Measurements from ENCODE around the gene METTL6.

- TF ChIP-seq CTCF (IDR thresholded peaks at IDR 0.05) (no peak), POLR2A (IDR thresholded peaks at IDR 0.05) (no peak)
Observed at GRCh38 chr3:15426579-15427118, 695 bp downstream of the METTL6 start.
